Upper lobe of left lung (tissue), 4 donors: Measurements from ENCODE around the gene MSI2.

ENCODE experiments used
- CTCF ChIP-seq, 6 experiments: fragments of 450-650 bp in 4 of 6; fragments of 200-600 bp in 2 of 6; sonication (generic) in 2 of 6; IDR thresholded peaks; one replicate each; pipeline ENCODE4 v1.5.1; 2016 to 2019; ENCODE audit warnings: antibody characterized with exemption in 6 of 6
- EP300 ChIP-seq, 4 donors: sonication (generic); formaldehyde crosslinking; IDR thresholded peaks; one replicate each; pipeline ENCODE4 v1.5.1; 2017; ENCODE audit warnings: antibody characterized with exemption in 4 of 4, control low read depth in 2 of 4
- POLR2A ChIP-seq, 4 donors: fragments of 450-650 bp; IDR thresholded peaks; one replicate each; pipeline ENCODE4 v1.5.1; 2016 to 2017; ENCODE audit warnings: antibody characterized with exemption in 4 of 4, mild to moderate bottlenecking in 2 of 4
- POLR2AphosphoS5 ChIP-seq, 2 donors: sonication (generic); formaldehyde crosslinking; IDR thresholded peaks; one replicate each; pipeline ENCODE4 v1.5.1; 2017; ENCODE audit warnings: antibody characterized with exemption in 2 of 2

- TF ChIP-seq CTCF (IDR thresholded peaks at IDR 0.05) (no peak), POLR2A (IDR thresholded peaks at IDR 0.05) (no peak), POLR2AphosphoS5 (IDR thresholded peaks at IDR 0.05) (no peak), EP300 (IDR thresholded peaks at IDR 0.05) (no peak)
Observed at GRCh38 chr17:57365420-57365819, 109.1 kb downstream of the MSI2 start.
